A549 (cell line): ENCODE data around the gene SIAH2.

Experiments
- CHD2 ChIP-seq: fragments of 150-350 bp; IDR thresholded peaks from 2 replicates; pipeline ENCODE4 v1.6.1; 2014; ENCODE audit warnings: low read length; ENCODE audit not compliant: partially characterized antibody
- EHF ChIP-seq: fragments of 250-450 bp; sonication (Bioruptor Pico); IDR thresholded peaks from 2 replicates; pipeline ENCODE4 v1.5.0; 2020; ENCODE audit warnings: mild to moderate bottlenecking
- NR3C1 ChIP-seq: fragments of >200 bp; sonication (Bioruptor Twin); formaldehyde crosslinking; IDR thresholded peaks from 3 replicates; pipeline ENCODE4 v1.6.1; 2017
- PHF8 ChIP-seq: fragments of 200-600 bp; sonication (generic); IDR thresholded peaks from 2 replicates; pipeline ENCODE4 v1.6.1; 2016; ENCODE audit warnings: low read depth, mild to moderate bottlenecking, antibody characterized with exemption, moderate library complexity, borderline replicate concordance
- POLR2A ChIP-seq: IDR thresholded peaks from 2 replicates; pipeline ENCODE4 v1.6.1; 2012; ENCODE audit warnings: mild to moderate bottlenecking, low read length
- RAD21 ChIP-seq, 2 experiments: fragments of >200 bp in 1 of 2; sonication (Bioruptor Twin) in 1 of 2; formaldehyde crosslinking in 1 of 2; IDR thresholded peaks in 1 of 2; conservative IDR thresholded peaks in 1 of 2; 2 replicates in 1 of 2; 3 replicates in 1 of 2; pipeline ENCODE4 v1.6.1; 2012 to 2018; ENCODE audit warnings: inconsistent platforms in 1 of 2
- ZSCAN20 ChIP-seq: fragments of 250-450 bp; sonication (Bioruptor Pico); IDR thresholded peaks from 2 replicates; pipeline ENCODE4 v1.8.0; 2022; ENCODE audit warnings: mild to moderate bottlenecking, moderate library complexity
- TF ChIP-seq, protein P1 (sequence below): fragments of >200 bp; sonication (Bioruptor Twin); formaldehyde crosslinking; IDR thresholded peaks from 3 replicates; pipeline ENCODE4 v1.5.1; 2016
- TF ChIP-seq, protein P2 (sequence below): fragments of >200 bp; sonication (Bioruptor Twin); formaldehyde crosslinking; IDR thresholded peaks from 3 replicates; pipeline ENCODE4 v1.6.1; 2016

DNA sequence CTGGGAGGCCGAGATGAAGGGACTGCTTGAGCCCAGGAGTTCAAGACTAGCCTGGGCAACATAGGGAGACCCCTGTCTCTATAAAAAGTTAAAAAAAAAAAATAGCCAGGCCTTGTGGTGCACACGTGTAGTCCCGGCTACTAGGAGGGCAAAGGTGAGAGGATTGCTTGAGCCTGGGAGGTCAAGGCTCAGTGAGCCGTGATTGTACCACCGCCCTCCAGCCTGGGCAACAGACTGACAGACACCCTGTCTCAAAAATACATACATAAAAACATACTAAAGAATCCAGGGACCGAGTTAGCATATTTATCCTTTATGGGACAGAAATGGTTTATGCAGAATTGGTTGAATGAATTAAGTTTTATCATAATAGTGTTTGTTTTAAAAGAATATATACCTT is 13.7 kb downstream of the SIAH2 start:
- TF ChIP-seq, protein P1, sequence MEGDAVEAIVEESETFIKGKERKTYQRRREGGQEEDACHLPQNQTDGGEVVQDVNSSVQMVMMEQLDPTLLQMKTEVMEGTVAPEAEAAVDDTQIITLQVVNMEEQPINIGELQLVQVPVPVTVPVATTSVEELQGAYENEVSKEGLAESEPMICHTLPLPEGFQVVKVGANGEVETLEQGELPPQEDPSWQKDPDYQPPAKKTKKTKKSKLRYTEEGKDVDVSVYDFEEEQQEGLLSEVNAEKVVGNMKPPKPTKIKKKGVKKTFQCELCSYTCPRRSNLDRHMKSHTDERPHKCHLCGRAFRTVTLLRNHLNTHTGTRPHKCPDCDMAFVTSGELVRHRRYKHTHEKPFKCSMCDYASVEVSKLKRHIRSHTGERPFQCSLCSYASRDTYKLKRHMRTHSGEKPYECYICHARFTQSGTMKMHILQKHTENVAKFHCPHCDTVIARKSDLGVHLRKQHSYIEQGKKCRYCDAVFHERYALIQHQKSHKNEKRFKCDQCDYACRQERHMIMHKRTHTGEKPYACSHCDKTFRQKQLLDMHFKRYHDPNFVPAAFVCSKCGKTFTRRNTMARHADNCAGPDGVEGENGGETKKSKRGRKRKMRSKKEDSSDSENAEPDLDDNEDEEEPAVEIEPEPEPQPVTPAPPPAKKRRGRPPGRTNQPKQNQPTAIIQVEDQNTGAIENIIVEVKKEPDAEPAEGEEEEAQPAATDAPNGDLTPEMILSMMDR: no peak
- TF ChIP-seq ZSCAN20 (no peak), POLR2A (no peak), NR3C1 (no peak), EHF (CRISPR knock-in tag) (no peak), RAD21 (conservative IDR thresholded peaks at IDR 0.05 in 1 of 2, IDR thresholded peaks at IDR 0.05 in 1 of 2) (no peak), PHF8 (no peak), CHD2 (no peak)
- TF ChIP-seq, protein P2, sequence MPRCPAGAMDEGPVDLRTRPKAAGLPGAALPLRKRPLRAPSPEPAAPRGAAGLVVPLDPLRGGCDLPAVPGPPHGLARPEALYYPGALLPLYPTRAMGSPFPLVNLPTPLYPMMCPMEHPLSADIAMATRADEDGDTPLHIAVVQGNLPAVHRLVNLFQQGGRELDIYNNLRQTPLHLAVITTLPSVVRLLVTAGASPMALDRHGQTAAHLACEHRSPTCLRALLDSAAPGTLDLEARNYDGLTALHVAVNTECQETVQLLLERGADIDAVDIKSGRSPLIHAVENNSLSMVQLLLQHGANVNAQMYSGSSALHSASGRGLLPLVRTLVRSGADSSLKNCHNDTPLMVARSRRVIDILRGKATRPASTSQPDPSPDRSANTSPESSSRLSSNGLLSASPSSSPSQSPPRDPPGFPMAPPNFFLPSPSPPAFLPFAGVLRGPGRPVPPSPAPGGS: no peak
